GM19239 (cell line): ENCODE data around the gene NFAT5.

Experiments used
- DNase-seq: peaks from one replicate; pipeline ENCODE4 v3.0.0; 2011; ENCODE audit warnings: low spot score; ENCODE audit not compliant: insufficient read length
- FAIRE-seq: peaks from 2 replicates; lab custom pipeline; 2011; peaks lifted over from hg19 to GRCh38; lab: Jason Lieb, UNC

The NFAT5 gene

GRCh38 chr16:69691980-69692911, 126.5 kb downstream of the NFAT5 start:
- FAIRE-seq: peak; percentile 52

GRCh38 chr16:69693916-69694315, 128.2 kb downstream of the NFAT5 start:
- no peak for FAIRE-seq
- DNase-seq: no peak

More at GRCh38 chr16:69691980-69692911, 126.5 kb downstream of the NFAT5 start:
- peak; percentile 9 for DNase-seq

DNA sequence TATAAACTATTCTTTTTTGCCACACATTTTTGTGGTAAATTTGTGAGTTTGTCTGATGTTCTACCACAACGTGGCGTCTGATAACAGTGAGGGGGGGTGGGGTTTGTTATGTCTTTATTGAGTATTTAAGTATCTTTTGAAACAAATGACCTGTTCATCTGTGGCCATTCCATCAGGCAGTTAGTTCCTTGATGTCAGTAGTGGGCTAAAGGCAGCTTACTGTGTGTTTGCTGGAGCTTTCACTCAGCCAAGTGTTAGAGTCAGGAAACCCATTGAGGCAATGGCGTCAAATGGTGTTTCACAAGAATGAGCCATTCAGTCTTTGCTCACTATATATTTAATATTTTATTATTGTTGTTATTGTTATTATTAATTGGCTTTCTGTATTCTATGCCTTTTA, 132.6 kb downstream of the NFAT5 start:
- DNase-seq: no peak
- FAIRE-seq: no peak

DNA sequence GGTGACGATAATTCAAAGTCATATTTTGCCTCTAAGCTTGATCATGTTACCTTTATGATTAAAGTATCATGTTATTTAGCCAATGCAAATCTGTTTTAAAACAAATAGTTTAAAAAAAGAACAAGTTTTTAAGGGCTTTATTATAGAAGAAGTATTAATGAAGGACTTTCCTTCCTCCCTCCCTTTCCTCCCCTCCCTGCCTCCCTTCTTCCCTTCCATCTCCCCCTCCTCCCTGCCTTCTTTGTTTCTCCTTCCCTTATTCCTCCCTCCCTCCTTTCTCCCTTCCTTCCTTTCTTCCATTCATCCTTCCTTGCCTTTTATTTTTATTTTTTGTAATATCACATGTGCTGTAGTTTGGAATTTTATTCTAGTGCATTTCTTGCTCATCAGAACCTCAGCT, 134.1 kb downstream of the NFAT5 start:
- DNase-seq (no peak), FAIRE-seq (no peak)

GRCh38 chr16:69701452-69701851, 135.7 kb downstream of the NFAT5 start:
- FAIRE-seq (peak; percentile 65), DNase-seq (no peak)

DNA sequence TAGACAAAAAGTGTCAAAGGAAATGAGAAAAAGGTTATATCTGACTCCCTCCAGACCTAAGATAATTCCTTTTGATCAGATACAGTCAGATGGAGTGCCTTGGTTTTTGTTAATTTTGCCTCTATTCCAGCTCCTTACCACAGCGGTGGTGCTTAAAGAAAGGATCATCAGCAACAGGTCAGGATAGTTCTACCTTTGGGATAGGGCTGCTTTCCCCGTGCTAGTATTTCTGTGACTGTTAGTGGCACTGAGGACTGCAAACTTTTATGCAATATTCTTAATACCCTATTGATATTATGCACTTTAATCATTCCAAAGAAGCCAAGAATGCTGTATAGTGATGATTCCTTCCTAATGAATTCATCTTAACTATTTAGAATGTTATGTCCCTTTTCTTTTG, 136.1 kb downstream of the NFAT5 start:
- FAIRE-seq: no peak

GRCh38 chr16:69703638-69704037, 137.9 kb downstream of the NFAT5 start:
- DNase-seq (no peak), FAIRE-seq (no peak)

More for the DNA sequence above, 136.1 kb downstream of the NFAT5 start:
- no peak for DNase-seq

DNA sequence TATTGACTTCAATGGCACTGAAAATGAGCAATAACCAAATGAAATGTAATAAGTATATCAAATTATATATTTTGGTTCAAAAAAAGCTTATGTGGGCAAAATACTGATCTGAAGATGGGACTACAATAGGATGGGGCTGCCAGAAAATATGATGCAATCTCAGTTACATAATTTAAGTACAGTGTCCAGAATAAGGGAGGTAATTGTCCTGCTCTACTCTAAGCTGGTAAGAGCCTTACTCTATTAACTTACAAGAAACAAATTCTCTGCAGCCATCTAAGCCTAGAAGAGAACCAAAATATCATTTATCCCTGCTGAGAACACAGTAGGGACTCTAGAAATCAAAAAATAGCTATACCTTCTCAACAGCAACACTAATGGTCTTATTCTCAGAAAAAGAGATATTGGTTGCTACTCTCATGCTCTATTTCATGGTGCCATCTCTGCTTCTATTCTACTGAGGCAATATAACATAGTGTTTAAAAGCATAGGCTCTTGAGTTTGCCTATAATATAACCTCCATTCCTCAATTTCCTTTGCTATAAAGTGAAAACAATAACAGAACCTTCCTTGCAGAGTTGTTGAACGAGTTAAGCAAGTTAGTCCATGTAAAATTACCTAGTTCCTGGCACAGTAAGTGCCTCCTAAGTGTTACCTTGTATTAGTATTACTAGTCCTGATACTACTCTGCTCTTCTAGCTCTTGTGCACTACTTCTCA, 140.6 kb downstream of the NFAT5 start:
- FAIRE-seq (no peak), DNase-seq (no peak)

DNA sequence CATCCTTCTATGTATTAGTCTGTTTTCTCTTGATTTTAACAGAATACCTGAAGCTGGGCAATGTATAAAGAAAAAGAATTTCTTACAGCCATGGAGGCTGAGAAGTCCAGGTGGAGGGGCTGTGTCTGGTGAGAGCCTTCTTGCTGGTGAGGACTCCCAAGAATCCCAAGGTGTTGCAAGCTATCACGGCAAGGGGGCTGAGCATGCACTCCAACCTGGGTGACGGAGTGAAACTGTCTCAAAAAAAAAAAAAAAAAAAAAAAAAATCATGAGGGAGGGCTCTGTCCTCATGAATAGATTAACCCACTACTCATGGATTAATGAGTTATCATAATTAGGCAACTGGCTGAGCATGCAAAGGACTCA, 141.2 kb downstream of the NFAT5 start:
- no peak for FAIRE-seq
- DNase-seq: no peak

DNA sequence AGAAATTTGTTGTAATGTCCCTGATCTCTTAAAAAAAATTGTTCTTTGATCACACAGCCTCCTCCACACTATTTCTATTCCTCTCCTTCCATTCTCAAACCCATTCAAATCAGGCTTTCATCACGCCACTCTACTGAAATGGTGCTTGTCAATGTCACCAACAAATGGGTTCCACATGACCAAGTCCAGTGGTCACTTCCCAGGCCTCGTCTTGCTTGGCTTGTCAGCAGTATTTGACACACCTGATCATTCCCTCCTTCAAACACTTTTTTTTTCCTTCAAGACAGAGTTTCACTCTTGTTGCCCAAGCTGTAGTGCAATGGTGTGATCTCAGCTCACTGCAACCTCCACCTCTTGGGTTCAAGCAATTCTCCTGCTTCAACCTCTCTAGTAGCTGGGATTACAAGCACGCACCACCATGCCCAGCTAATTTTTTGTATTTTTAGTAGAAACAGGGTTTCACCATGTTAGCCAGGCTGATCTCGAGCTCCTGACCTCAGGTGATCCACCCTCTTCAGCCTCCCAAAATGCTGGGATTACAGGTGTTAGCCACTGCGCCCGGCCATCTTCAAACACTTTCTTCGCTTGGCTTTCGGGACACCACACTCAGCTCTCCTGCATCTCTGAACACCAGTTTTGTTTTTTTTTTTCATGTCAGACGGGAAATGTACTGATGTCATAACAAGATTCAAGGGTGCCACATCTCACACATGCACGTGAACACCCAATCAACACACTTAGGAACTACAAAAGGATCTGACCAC, 142.3 kb downstream of the NFAT5 start:
- DNase-seq (no peak), FAIRE-seq (no peak)

- DNase-seq: peak; percentile 22
- peak; percentile 81 for FAIRE-seq
Observed at GRCh38 chr16:69709456-69710084, 143.8 kb downstream of the NFAT5 start.

- DNase-seq: no peak
- FAIRE-seq: no peak
Observed at GRCh38 chr16:69711115-69711740, 145.5 kb downstream of the NFAT5 start.

GRCh38 chr16:69712277-69712676, 146.5 kb downstream of the NFAT5 start:
- FAIRE-seq (no peak), DNase-seq (no peak)

- DNase-seq: no peak
- no peak for FAIRE-seq
Observed at GRCh38 chr16:69712914-69713581, 147.3 kb downstream of the NFAT5 start.

DNA sequence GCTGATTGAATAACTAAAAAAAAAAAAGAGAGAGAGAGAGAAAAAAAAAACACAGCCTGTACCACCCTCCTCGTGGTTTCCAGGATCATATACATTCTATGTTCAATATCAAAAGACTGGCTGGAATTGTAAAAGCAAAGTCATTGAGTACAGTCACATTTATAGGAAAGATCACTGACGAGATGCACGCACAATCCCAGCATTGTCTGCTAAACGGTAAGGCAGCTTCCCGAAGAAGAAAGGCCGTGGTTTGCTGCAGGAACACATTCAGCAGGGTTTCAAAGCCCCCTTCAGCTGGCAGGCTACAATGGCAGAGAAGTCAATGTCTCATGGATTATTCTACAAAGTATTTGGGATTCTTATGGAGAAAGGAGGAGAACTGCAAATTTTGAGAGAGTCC, 151.3 kb downstream of the NFAT5 start:
- DNase-seq (no peak), FAIRE-seq (no peak)

- no peak for DNase-seq
- FAIRE-seq: no peak
Observed at GRCh38 chr16:69718111-69718764, 152.5 kb downstream of the NFAT5 start.

- FAIRE-seq: no peak
- DNase-seq: no peak
Observed at GRCh38 chr16:69720822-69721430, 155.2 kb downstream of the NFAT5 start.

- FAIRE-seq: no peak
- no peak for DNase-seq
Observed at GRCh38 chr16:69721441-69721957, 155.7 kb downstream of the NFAT5 start.
